ENCODE measurements around the gene BRD8.
A peak's percentile ranks its signal among the peaks of the same experiment; 100 is the strongest.

Gene BRD8

DNA sequence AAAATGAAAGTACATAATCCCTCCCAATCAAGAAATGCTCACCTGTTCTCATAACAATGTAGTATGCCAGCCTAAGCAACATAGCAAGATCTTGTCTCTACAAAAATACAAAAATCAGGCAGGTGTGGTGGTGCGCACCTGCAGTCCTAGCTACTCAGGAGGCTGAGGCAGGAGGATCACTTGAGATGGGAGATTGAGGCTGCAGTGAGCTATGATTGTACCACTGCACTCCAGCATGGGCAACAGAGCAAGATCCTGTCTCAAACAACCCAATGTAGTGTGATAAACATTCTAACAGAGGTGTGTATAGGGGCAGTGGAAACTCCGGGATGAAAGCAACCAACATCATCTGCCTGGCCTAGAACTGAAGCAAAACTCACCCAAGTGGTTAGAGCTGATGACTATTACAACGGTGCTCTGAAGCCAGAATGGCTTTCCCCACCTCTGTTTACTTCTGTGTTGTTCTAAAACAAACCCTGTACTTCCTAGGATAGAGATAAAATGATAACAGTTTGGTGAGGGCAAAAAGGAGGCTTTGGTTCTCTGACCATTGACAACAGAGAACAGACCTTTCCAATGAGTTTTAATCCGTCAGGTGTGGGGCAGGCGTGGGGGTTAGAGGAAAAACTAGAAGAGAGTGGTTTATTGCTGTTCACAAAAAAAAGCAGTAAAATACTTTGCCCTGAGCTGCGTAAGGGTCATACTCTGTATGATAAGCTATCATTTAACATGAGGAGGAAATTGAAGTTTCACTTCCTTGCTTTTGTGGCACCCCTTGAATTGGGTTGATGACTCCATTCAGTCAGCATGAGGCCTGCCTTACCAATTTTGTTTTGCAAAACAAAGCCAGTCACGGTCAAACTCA is 75.7 kb downstream of the BRD8 start:
- DNase-seq (ENCODE audit: low spot score), result no peak

DNA sequence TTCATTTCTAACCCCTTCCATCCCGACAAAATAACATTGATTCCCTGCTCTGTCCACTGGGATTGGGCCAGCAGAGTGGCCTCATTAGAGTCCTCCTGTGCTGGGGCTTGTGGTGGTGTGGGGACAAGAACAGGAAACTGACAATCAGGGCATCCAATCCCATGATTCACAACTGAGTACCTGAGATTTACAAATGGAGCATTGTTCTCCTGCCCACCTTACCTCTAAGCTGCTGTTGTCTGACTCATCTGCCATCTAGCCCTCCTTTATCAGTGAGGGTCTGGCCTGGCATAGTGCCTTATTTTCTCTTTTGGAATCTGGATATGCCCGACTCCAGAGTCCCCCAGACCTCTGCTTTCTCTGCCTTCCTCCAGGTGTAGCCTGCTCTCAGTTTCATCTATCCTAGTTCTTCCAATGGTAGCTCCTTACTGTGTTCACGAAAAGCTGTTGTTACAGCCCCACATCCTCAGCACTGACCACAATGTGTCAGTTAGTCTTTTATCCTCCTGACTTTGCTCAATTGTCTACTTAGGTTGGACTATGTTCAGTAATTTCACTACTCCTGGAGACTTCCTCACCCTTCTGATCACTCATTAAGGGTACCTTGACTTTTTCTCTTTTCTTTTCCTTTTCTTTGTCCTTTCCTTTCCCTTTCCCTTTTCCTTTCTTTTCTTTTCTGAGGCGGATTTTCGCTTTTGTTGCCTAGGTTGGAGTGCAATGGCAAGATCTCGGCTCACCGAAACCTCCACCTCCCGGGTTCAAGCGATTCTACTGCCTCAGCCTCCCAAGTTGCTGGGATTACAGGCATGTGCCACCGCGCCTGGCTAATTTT is 81.2 kb downstream of the BRD8 start:
- DNase-seq (ENCODE audit: low spot score), result no peak

DNA sequence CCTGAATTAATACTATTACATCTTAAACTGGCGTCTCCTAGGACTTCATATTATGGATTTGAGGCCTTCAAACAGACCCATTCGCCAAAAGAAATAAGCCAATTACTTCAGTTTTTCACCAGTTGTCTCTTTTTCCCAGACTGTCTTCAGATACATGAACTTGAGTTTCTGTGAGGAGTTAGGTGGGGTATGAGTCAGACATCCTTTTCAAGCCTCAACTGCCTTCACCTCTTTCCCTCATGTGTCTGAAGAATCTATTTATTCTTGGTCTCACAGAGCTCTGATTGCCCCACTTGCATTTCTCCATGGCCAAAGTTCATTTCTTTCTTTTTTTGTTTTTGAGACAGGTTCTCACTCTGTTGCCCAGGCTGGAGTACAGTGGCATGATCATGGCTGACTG is 82.1 kb downstream of the BRD8 start:
- DNase-seq (ENCODE audit: low spot score), result no peak

DNA sequence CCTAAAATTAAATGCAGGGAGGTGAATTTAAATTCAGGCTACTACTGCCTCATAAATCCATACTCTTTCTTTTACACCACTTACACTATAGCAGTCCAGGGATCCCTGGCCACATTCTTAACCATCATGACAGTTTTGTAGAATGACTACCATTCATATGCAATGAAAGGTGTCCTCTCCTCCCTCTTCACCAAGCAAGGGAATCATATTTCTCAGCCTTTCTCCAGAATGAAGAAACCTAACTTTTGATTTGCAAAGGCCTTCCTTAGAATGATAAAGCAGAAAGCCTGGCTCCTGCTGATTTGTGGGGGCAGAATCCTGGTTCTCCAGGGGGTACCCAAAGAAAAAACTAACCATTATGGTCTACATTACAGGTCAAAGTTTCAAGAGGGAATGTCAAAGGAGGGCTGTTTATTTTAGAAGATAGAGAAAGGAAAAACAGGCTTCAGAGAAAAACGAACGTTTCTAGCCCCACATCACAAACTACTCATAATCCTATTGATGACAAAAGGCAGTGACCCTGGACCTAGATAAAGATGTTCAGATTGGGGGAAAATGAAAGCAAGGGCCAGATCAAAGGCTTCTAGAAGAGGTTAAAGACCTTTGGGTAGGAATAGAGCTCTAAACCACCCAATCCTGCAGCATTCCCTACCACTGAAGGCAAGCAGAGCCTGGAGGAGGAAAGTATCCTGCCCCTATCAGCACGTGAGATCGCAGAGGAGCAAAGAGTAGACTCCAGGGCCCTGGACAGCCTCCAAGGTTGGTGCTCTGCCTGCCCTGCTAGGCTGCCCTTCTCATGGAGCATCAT is 83.1 kb downstream of the BRD8 start:
- peak; percentile 71 for DNase-seq (ENCODE audit: low spot score)

DNA sequence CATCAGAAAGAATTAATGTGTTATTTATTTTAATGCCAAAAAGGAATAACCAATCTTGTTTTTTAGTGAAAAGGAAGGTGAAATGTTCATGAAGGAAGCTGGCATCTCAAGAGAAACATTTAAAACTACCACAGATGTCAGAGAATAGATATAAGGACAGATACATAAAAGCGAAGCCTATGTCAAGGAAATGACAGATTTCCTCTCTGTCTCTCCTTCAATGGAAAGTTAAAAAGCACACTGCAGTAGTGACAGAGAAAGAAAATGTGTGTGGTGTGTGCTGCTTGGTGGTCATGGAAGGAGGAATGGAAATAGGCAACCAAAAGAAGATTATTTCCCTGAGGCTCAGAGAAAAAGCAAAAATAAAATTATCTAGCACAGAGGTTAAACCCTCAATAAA is 85.4 kb downstream of the BRD8 start:
- DNase-seq (ENCODE audit: low spot score), result no peak

DNA sequence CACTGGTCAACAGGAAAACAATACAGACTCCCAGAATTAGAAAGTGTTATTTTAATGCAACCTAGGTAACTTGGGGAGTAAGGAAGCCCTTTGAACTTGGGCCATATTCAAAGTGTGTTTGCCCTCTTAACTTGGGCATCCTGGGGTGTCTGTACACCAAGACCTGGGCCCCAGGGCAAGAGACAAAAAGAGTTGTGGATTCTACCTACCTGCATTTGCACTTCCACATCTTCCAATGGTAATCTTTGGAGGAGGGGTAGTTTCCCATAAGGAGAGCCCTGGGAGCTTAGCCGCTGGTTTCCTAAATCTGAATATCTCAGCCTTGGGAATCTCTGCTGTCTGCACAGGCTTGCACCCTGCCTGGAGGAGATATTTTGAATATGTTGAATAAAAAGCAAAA is 86.1 kb downstream of the BRD8 start:
- DNase-seq (ENCODE audit: low spot score), result no peak

DNA sequence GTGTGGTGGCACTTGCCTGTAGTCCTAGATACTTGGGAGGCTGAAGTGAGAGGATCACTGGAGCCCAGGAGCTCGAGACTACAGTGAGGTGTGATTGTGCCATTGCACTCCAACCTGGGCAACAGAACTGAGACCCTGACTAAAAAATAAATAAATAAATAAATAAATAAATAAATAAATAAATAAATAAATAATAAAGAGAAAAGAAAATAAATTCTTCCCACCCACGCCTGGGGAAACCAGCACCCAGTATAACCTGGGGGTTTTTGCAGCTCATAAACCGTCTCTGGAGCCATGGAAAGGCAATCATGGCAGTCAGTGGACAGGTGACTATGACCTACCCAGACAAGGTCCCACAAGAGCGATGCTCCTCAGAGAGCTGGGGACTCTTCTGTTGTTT is 86.7 kb downstream of the BRD8 start:
- no peak for DNase-seq (ENCODE audit: low spot score)
